Measurements from ENCODE around the gene HSD17B14. TPM values are rescaled to one million over a fixed set of nuclear protein-coding genes. Genes with fewer than 3 reads are reported as not detected.

HSD17B14 gene
- total and polyA plus RNA-seq, 2 experiments from 2014 or later: 8.4 to 11.7 TPM

DNA sequence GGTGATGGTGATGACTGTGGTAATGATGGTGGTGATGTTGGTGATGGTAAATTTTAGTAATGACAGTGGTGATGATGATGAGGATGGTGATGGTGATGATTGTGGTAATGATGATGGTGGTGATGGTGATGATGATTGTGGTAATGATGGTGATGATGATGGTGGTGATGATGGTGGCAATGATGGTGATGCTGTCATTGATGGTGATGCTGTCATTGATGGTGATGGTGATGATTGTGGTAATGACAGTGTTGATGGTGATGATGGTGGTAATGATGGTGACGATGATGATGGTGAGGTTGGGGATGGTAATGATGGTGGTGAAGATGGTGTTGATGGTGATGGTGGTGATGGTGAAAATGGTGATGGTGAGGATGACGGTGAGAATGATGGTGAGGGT is 13.8 kb downstream of the HSD17B14 start:
- H3K9me3 Mint-ChIP-seq: no peaks in the 10 kb centered on the region
- peaks cover 17% of the 10 kb centered on the region; the same call in 1 of the 2 replicates for H3K9me2 ChIP-seq (ENCODE audit: insufficient read depth)
- H3K27me3 ChIP-seq (ENCODE audit: insufficient read depth): no peaks in the 10 kb centered on the region
- no peak overlapping the region for H3K4me3 ChIP-seq
- H3K27ac ChIP-seq (ENCODE audit: low read depth): no peak overlapping the region
- ATAC-seq (no peak), DNase-seq (ENCODE audit: low spot score) (no peak)
- no peaks in the 10 kb centered on the region for H4K20me1 ChIP-seq (replicated peaks; ENCODE audit: insufficient read depth)
- no peak overlapping the region for H3K4me2 ChIP-seq
- H3K27ac Mint-ChIP-seq: no peak overlapping the region
- no peak overlapping the region for H3K4me3 Mint-ChIP-seq
- H3K4me1 Mint-ChIP-seq: no peaks in the 10 kb centered on the region
- no peaks in the 10 kb centered on the region for H3F3A ChIP-seq (replicated peaks; ENCODE audit: low read depth)
- TF ChIP-seq, protein P1, sequence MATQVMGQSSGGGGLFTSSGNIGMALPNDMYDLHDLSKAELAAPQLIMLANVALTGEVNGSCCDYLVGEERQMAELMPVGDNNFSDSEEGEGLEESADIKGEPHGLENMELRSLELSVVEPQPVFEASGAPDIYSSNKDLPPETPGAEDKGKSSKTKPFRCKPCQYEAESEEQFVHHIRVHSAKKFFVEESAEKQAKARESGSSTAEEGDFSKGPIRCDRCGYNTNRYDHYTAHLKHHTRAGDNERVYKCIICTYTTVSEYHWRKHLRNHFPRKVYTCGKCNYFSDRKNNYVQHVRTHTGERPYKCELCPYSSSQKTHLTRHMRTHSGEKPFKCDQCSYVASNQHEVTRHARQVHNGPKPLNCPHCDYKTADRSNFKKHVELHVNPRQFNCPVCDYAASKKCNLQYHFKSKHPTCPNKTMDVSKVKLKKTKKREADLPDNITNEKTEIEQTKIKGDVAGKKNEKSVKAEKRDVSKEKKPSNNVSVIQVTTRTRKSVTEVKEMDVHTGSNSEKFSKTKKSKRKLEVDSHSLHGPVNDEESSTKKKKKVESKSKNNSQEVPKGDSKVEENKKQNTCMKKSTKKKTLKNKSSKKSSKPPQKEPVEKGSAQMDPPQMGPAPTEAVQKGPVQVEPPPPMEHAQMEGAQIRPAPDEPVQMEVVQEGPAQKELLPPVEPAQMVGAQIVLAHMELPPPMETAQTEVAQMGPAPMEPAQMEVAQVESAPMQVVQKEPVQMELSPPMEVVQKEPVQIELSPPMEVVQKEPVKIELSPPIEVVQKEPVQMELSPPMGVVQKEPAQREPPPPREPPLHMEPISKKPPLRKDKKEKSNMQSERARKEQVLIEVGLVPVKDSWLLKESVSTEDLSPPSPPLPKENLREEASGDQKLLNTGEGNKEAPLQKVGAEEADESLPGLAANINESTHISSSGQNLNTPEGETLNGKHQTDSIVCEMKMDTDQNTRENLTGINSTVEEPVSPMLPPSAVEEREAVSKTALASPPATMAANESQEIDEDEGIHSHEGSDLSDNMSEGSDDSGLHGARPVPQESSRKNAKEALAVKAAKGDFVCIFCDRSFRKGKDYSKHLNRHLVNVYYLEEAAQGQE (IDR thresholded peaks at IDR 0.05; ENCODE audit: unreplicated experiment): no peak
- TF ChIP-seq EZH2 (IDR thresholded peaks at IDR 0.05; ENCODE audit: low read depth, unreplicated experiment) (no peak), ZNF114 (CRISPR knock-in tag; IDR thresholded peaks at IDR 0.05) (no peak), JUNB (IDR thresholded peaks at IDR 0.05; ENCODE audit: unreplicated experiment) (no peak), EZH2phosphoT487 (IDR thresholded peaks at IDR 0.05; ENCODE audit: unreplicated experiment) (no peak), CREB1 (CRISPR knock-in tag; IDR thresholded peaks at IDR 0.05; ENCODE audit: low read depth) (no peak), ZNF331 (CRISPR knock-in tag; IDR thresholded peaks at IDR 0.05; ENCODE audit: low read depth) (no peak), NANOG (IDR thresholded peaks at IDR 0.05; ENCODE audit: borderline replicate concordance) (no peak)
- TF ChIP-seq, protein P2, sequence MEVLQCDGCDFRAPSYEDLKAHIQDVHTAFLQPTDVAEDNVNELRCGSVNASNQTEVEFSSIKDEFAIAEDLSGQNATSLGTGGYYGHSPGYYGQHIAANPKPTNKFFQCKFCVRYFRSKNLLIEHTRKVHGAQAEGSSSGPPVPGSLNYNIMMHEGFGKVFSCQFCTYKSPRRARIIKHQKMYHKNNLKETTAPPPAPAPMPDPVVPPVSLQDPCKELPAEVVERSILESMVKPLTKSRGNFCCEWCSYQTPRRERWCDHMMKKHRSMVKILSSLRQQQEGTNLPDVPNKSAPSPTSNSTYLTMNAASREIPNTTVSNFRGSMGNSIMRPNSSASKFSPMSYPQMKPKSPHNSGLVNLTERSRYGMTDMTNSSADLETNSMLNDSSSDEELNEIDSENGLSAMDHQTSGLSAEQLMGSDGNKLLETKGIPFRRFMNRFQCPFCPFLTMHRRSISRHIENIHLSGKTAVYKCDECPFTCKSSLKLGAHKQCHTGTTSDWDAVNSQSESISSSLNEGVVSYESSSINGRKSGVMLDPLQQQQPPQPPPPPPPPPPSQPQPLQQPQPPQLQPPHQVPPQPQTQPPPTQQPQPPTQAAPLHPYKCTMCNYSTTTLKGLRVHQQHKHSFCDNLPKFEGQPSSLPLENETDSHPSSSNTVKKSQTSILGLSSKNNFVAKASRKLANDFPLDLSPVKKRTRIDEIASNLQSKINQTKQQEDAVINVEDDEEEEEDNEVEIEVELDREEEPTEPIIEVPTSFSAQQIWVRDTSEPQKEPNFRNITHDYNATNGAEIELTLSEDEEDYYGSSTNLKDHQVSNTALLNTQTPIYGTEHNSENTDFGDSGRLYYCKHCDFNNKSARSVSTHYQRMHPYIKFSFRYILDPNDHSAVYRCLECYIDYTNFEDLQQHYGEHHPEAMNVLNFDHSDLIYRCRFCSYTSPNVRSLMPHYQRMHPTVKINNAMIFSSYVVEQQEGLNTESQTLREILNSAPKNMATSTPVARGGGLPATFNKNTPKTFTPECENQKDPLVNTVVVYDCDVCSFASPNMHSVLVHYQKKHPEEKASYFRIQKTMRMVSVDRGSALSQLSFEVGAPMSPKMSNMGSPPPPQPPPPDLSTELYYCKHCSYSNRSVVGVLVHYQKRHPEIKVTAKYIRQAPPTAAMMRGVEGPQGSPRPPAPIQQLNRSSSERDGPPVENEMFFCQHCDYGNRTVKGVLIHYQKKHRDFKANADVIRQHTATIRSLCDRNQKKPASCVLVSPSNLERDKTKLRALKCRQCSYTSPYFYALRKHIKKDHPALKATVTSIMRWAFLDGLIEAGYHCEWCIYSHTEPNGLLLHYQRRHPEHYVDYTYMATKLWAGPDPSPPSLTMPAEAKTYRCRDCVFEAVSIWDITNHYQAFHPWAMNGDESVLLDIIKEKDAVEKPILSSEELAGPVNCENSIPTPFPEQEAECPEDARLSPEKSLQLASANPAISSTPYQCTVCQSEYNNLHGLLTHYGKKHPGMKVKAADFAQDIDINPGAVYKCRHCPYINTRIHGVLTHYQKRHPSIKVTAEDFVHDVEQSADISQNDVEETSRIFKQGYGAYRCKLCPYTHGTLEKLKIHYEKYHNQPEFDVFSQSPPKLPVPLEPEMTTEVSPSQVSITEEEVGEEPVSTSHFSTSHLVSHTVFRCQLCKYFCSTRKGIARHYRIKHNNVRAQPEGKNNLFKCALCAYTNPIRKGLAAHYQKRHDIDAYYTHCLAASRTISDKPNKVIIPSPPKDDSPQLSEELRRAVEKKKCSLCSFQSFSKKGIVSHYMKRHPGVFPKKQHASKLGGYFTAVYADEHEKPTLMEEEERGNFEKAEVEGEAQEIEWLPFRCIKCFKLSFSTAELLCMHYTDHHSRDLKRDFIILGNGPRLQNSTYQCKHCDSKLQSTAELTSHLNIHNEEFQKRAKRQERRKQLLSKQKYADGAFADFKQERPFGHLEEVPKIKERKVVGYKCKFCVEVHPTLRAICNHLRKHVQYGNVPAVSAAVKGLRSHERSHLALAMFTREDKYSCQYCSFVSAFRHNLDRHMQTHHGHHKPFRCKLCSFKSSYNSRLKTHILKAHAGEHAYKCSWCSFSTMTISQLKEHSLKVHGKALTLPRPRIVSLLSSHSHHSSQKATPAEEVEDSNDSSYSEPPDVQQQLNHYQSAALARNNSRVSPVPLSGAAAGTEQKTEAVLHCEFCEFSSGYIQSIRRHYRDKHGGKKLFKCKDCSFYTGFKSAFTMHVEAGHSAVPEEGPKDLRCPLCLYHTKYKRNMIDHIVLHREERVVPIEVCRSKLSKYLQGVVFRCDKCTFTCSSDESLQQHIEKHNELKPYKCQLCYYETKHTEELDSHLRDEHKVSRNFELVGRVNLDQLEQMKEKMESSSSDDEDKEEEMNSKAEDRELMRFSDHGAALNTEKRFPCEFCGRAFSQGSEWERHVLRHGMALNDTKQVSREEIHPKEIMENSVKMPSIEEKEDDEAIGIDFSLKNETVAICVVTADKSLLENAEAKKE (CRISPR knock-in tag; IDR thresholded peaks at IDR 0.05): no peak
- TF ChIP-seq, protein P3, sequence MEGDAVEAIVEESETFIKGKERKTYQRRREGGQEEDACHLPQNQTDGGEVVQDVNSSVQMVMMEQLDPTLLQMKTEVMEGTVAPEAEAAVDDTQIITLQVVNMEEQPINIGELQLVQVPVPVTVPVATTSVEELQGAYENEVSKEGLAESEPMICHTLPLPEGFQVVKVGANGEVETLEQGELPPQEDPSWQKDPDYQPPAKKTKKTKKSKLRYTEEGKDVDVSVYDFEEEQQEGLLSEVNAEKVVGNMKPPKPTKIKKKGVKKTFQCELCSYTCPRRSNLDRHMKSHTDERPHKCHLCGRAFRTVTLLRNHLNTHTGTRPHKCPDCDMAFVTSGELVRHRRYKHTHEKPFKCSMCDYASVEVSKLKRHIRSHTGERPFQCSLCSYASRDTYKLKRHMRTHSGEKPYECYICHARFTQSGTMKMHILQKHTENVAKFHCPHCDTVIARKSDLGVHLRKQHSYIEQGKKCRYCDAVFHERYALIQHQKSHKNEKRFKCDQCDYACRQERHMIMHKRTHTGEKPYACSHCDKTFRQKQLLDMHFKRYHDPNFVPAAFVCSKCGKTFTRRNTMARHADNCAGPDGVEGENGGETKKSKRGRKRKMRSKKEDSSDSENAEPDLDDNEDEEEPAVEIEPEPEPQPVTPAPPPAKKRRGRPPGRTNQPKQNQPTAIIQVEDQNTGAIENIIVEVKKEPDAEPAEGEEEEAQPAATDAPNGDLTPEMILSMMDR (conservative IDR thresholded peaks at IDR 0.05; ENCODE audit: low read depth in 2 of 2): no peak
- H3K27me3 Mint-ChIP-seq (ENCODE audit: insufficient read depth, low read depth, poor library complexity): peaks cover 6% of the 10 kb centered on the region
- no peaks in the 10 kb centered on the region for H3K79me2 ChIP-seq (replicated peaks; ENCODE audit: insufficient read depth)
- H3K4me1 ChIP-seq (ENCODE audit: insufficient read depth): no peaks in the 10 kb centered on the region
- H3K36me3 ChIP-seq (ENCODE audit: insufficient read depth): no peaks in the 10 kb centered on the region
- H2AFZ ChIP-seq: no peak overlapping the region
- H3K36me3 Mint-ChIP-seq (ENCODE audit: low read depth): peaks cover 3% of the 10 kb centered on the region; the same call in 1 of the 3 replicates
